SU-DHL-6 (cell line): Measurements from ENCODE around the gene GFI1B.

Experiments used
- EZH2phosphoT487 ChIP-seq: fragments of 200-600 bp; sonication (generic), shearing (Covaris generic); conservative IDR thresholded peaks from 2 replicates; pipeline ENCODE4 v1.6.1; 2018; ENCODE audit warnings: mild to moderate bottlenecking, antibody characterized with exemption, low read length, moderate library complexity, mixed read lengths
- TF ChIP-seq, protein P1 (sequence below): fragments of 200-600 bp; sonication (generic); IDR thresholded peaks from one replicate; pipeline ENCODE4 v1.5.1; 2017; ENCODE audit warnings: antibody characterized with exemption, mild to moderate bottlenecking, low read length, moderate library complexity; ENCODE audit not compliant: insufficient read depth, poor library complexity, severe bottlenecking

DNA sequence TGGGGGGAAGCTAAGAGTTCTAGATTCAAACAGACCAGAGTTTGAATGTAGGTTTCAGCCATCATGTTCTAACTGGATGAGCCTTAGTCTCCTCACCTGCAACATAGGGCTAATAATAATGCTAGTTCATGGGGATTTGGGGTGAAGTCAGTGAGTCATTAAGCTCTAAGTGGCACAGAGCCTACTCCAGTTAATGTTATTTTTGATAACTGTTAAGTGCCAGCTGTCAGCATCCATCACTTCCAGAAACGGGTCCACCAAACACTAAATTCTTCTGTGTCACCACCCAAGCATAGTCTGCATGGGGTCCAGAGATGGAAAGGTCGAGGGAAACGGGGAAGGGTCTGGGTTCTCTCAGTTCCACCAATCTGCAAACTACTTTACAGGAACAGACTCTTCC is 32.3 kb upstream of the GFI1B start:
- TF ChIP-seq, protein P1, sequence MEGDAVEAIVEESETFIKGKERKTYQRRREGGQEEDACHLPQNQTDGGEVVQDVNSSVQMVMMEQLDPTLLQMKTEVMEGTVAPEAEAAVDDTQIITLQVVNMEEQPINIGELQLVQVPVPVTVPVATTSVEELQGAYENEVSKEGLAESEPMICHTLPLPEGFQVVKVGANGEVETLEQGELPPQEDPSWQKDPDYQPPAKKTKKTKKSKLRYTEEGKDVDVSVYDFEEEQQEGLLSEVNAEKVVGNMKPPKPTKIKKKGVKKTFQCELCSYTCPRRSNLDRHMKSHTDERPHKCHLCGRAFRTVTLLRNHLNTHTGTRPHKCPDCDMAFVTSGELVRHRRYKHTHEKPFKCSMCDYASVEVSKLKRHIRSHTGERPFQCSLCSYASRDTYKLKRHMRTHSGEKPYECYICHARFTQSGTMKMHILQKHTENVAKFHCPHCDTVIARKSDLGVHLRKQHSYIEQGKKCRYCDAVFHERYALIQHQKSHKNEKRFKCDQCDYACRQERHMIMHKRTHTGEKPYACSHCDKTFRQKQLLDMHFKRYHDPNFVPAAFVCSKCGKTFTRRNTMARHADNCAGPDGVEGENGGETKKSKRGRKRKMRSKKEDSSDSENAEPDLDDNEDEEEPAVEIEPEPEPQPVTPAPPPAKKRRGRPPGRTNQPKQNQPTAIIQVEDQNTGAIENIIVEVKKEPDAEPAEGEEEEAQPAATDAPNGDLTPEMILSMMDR: no peak
- TF ChIP-seq EZH2phosphoT487: no peak
